Stimulated activated CD8-positive, alpha-beta memory T cell treated with anti-CD3 and anti-CD28 coated beads, Interleukin-12 subunit alpha, Interleukin-12 subunit beta, amount 100 ng/mL, for 4 hours (primary cell): ENCODE data around the gene STARD5.
"Not testable (repeated sequence)": the region's sequence is repeated elsewhere in the genome, so short reads cannot be mapped to it uniquely, and the experiment has no call there.

Experiments
- DNase-seq: peaks from one replicate; pipeline ENCODE4 v3.0.0-alpha.2; 2020; ENCODE audit warnings: low read depth

STARD5 gene

GRCh38 chr15:81337241-81337640 lies 13.3 kb upstream of the STARD5 start:
- no peak for DNase-seq

DNA sequence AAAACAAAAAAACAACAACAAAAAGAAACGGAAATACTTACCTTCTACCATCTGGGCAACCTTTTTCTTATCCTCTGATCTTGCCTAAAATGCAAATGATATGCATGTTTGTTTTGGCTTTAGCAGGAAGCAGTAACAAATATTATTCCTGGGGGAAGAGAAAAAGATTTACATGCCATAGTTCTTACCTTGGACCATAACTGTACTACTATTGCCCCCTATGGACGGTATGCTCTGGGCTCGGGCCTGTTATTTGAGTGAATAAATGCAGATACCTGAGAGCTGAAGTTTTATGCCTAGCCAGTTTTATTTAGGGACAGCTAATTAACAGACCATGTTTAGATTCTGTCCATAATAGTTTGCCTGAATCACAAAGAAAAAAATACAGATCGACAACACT lies 12.6 kb upstream of the STARD5 start:
- no peak for DNase-seq

- DNase-seq: no peak
These were observed 11.7 kb upstream of the STARD5 start for GRCh38 chr15:81335631-81336030.

DNA sequence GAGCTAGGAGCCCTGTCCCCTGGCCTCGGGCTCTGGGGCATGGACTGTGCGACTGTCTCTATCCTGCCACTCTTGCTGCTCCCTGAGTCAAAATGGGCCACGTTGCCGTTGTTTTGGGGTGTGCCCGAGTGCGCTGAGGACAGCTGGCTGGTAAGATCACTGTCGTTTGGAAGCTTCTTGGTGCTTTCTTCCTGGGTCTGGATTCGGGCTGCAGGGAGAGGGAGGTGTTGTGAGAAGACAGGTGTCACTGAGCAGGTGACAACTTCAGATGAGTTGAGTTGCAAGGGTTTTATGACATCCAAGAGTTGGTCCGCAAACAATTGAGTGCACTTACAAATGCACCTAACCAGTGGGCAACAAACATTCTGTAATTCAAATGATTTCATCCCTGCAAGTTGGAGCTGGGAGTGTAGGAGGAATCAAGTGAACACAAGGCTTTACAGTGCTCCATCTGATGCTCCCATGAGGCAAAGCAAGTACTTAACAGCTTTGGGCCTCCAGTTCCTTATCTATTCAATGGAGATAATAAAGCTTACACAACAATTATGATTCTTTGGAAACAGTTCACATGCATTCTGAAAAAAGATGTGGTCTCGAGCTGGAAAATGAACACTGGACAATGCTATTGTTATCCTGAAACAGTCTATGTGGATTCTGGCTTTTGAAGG lies 11.0 kb upstream of the STARD5 start:
- no peak for DNase-seq

DNA sequence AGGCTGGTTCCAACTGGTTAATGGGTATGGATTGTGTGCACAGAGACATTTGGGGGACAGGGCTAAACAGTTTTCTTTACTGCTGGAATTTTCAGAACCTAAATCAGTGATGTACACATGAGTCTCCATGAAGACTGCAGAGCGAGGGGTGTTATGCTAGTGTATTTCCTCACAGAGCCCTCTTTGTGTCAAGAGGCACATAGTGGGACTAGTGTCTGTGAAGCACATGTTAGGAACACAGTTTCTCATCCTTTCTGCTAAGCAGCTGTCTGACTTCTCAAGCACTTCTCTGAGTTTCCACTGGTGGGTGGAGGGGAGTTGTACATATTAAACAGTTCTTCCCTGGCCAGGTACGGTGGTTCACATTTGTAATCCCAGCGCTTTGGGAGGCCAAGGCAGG lies 9.4 kb upstream of the STARD5 start:
- DNase-seq: no peak

- DNase-seq: no peak
These were observed 8.4 kb upstream of the STARD5 start for GRCh38 chr15:81332326-81332725.

DNA sequence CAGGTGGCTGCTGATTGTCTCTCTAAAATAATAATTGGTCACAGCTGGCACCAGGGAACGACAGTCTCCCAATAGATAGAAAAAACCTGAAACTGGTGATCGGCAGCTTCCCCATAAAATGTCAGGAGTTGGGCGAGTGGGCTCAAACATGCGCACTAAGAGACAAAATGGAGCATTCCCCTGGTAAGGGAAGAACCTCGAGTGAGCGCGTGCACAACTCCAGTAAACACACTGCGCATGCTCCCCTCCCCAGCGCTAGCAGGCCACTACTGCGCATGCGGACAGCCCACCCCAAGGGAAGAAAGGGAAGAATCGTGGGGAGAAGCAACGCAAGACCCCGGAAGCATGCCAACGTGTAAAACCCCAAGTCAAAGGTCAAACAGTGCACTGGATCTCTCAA lies 7.7 kb upstream of the STARD5 start:
- no peak for DNase-seq

- DNase-seq: not testable (repeated sequence)
These were observed 7.2 kb upstream of the STARD5 start for GRCh38 chr15:81331141-81331540.

- no peak for DNase-seq
These were observed 6.6 kb upstream of the STARD5 start for GRCh38 chr15:81330366-81331090.

DNA sequence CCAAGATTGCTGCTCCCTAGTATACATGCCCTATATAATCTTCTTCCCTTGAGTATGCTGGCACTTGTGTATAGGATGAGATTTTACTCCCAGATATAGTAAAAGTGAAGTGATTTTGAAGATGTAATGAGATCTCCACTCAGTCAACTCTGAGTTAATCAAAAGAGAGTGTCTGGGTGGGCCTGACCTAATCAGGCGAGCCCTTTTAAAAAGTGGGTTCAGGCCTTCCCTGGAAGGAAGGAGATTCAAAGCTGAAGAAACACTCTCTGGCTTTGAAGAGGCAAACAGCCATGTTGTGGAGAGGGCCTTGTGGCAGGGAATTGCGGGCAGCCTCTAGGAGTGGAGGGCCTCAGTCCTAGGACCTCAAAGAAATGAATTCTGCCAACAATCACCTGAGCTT lies 5.5 kb upstream of the STARD5 start:
- DNase-seq: no peak

GRCh38 chr15:81327516-81327915 lies 3.6 kb upstream of the STARD5 start:
- DNase-seq: no peak

GRCh38 chr15:81326466-81327212 lies 2.7 kb upstream of the STARD5 start:
- DNase-seq: no peak

- no peak for DNase-seq
These were observed 390 bp downstream of the STARD5 start for GRCh38 chr15:81323559-81323943.

- no peak for DNase-seq
These were observed 1.2 kb downstream of the STARD5 start for GRCh38 chr15:81322676-81323253.

DNA sequence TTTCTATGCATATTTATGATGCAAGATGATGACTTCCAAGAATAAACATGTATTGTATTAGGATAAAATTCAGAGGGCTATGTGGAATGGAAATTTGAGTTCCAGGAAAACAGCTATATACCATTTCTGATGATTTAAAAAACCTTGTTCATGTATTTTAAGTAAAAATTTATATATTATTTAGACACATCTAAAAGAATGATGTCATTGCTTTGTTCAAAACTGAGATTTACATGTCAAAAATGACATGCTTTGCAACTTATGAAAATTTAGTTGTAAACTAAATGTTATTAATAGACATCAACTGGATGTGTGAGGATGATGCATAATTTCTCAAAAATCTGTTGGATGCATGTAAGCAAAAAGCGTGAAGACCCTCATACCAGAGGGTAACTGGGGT lies 2.3 kb downstream of the STARD5 start:
- DNase-seq: no peak

GRCh38 chr15:81317642-81318017 lies 6.3 kb downstream of the STARD5 start:
- no peak for DNase-seq

GRCh38 chr15:81316267-81316666 lies 7.7 kb downstream of the STARD5 start:
- no peak for DNase-seq

DNA sequence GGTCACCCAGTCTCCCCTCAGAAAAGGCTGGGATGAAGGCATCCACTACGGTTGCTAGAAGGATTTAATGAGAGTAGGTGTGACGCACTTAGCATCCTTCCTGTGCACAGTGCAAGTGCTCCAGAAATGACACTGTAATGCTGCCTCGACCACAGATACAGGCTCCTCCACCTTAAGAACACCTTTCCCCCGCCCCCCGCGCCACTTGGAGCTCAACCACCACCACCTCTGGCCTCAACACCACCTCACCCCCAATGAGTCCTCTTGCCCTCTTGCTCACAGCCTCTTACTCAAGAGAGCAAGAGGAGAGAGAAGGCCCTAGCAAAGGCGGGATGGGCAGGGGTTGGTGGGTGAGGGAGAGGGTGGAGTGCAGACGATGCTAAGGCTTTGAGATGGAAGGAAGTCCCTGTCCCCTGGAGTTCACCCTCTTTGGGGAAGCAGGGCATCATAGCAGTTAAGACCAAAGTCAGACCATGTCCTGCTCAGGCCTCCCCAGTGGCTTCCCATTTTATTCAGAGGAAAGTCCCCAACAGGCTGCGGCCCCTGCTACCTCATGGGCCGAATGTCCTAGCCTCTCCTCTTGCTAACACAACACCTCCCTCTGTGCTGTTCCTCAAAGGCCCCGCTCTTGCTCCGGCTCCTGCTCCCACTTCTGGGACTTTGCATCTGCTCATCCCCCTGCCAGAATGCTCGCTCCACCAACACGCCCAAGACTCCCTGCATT lies 8.3 kb downstream of the STARD5 start:
- DNase-seq: no peak

GRCh38 chr15:81314378-81314777 lies 9.6 kb downstream of the STARD5 start:
- DNase-seq: no peak

GRCh38 chr15:81313686-81314085 lies 10.3 kb downstream of the STARD5 start:
- no peak for DNase-seq

DNA sequence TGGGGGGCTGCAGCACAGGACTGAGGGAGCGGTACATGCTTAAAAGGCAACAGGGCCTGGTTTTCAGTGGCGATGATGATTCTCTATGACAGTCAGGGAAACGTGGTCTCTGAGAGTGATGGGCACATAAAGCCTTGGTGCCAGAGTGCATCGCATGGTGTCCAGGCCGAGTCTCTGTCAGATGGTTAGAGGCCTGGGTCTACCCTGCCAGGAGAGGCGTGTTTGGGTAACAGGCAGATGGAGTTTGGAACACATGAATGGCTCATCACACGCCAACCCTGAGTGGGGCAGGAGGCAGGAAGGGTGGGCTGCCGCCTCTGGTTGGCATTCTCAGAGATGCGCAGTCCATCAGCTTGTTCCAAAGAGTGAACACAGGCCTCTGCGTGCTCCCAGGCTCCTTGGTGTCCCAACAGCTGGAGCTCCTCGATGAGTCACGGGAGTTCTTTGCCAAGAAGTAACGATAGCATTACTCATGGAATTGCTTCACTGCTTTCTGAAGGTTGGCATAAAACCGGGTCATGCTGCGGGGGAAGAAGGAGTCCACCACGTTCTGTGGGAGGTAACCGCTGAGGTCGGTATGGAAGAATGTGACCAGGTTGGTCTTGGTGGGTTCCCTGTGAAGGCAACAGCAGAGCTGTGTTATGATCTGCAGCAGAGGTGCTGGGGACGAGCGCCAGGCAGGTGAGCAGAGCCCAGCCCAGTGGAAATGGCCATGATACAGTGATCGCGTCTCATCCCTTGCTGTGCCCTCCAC lies 11.0 kb downstream of the STARD5 start:
- no peak for DNase-seq
